Spleen (tissue), 11 donors: ENCODE data around the gene TMEM61. TPM values are rescaled to one million over a fixed set of nuclear protein-coding genes. Genes with fewer than 3 reads are reported as not detected.

Experiments
- DNase-seq: peaks from one replicate; pipeline ENCODE4 v3.0.0-alpha.2; 2020
- H3K27ac ChIP-seq, 8 donors: fragments of 200-600 bp; sonication (generic) in 7 of 8; 1 replicate in 4 of 8; 2 replicates in 4 of 8; pipeline versions ENCODE4 v1.5.0 to v1.8.0; 2016 to 2021; ENCODE audit warnings: inconsistent platforms in 4 of 8, mild to moderate bottlenecking in 4 of 8, moderate library complexity in 1 of 8
- H3K27me3 ChIP-seq, 7 donors: fragments of 200-600 bp; sonication (generic) in 6 of 7; replicated peaks in 1 of 7; 1 replicate in 4 of 7; 2 replicates in 3 of 7; pipeline versions ENCODE4 v1.5.0 to v1.8.0; 2016 to 2021; ENCODE audit warnings: inconsistent platforms in 3 of 7, mild to moderate bottlenecking in 1 of 7
- H3K36me3 ChIP-seq, 6 donors: fragments of 200-600 bp; sonication (generic) in 5 of 6; 1 replicate in 4 of 6; 2 replicates in 2 of 6; pipeline versions ENCODE4 v1.5.0 to v1.8.0; 2016 to 2021; ENCODE audit warnings: inconsistent platforms in 2 of 6
- H3K4me1 ChIP-seq, 6 donors: fragments of 200-600 bp; sonication (generic) in 5 of 6; 1 replicate in 3 of 6; 2 replicates in 3 of 6; pipeline versions ENCODE4 v1.5.0 to v1.8.0; 2016 to 2021; ENCODE audit warnings: inconsistent platforms in 3 of 6
- H3K4me3 ChIP-seq, 8 donors: fragments of 200-600 bp; sonication (generic) in 7 of 8; 1 replicate in 4 of 8; 2 replicates in 4 of 8; pipeline versions ENCODE4 v1.5.0 to v1.8.0; 2016 to 2021; ENCODE audit warnings: inconsistent platforms in 4 of 8, mild to moderate bottlenecking in 4 of 8, moderate library complexity in 2 of 8
- H3K9me3 ChIP-seq, 8 donors: fragments of 200-600 bp; sonication (generic) in 7 of 8; 1 replicate in 4 of 8; 2 replicates in 4 of 8; pipeline versions ENCODE4 v1.5.0 to v1.8.0; 2016 to 2021; ENCODE audit warnings: inconsistent platforms in 4 of 8
- CTCF ChIP-seq, 11 experiments: fragments of 200-600 bp in 7 of 11; fragments of 450-650 bp in 4 of 11; sonication (generic) in 4 of 11; IDR thresholded peaks in 8 of 11; conservative IDR thresholded peaks in 3 of 11; 1 replicate in 7 of 11; 2 replicates in 4 of 11; pipeline versions ENCODE4 v1.4.0 to v1.8.0; 2016 to 2021; ENCODE audit warnings: antibody characterized with exemption in 11 of 11, inconsistent platforms in 4 of 11, mild to moderate bottlenecking in 1 of 11
- POLR2A ChIP-seq, 3 donors: fragments of 450-650 bp; IDR thresholded peaks; one replicate each; pipeline ENCODE4 v1.5.1; 2017; ENCODE audit warnings: antibody characterized with exemption in 3 of 3, mild to moderate bottlenecking in 1 of 3
- POLR2AphosphoS5 ChIP-seq, 3 donors: sonication (generic); formaldehyde crosslinking; IDR thresholded peaks; one replicate each; pipeline ENCODE4 v1.5.1; 2017; ENCODE audit warnings: antibody characterized with exemption in 3 of 3
- WGBS, 5 donors: extraction: QIAGEN DNeasy Blood & Tissue Kit in 3 of 5; methylation state at CpG; one replicate each; pipeline versions ENCODE4 v1.1.5 to v1.1.7; 2013 to 2018; 5-methylcytosine and 5-hydroxymethylcytosine counted together
- intact Hi-C: fragments of 100-400 bp; cut with DNase I; formaldehyde crosslinking; loops from one replicate; pipeline ENCODE4 v1.15.0; 2023; ENCODE audit warnings: low total_unique reads
- polyA plus RNA-seq, 3 donors: library from polyadenylated mRNA; stranded (reverse); fragments of 200-250 nt; gene quantifications; one replicate each; pipeline ENCODE4 v1.2.1, GENCODE V29; 2013
- total RNA-seq, 7 donors: library from RNA; depleted of rRNA in 3 of 7; stranded (reverse); fragments of >200 nt in 3 of 7; fragmentation: NEBNext Ultra II Directional in 4 of 7; extraction: Animal tissue kit (Norgen Biotek cat#: 25700) in 4 of 7; gene quantifications; one replicate each; pipeline versions ENCODE4 v1.1.0 to v1.2.1, GENCODE V29; 2016 to 2021
- donor health status: healthy with polysubstance abuse.
- donor health status: DM: no; HTN: no; CAD: no; lungs with moderate emphysema.
- donor health status: DM: no; HTN: no; CAD: no.
- donor health status: Bipolar disorder and iron deficiency.
- donor health status: healthy.
- donor health status: DM: no; HTN: no; CAD: no.
- donor health status: DM: yes; HTN: yes; CAD: no.

Gene TMEM61
- total and polyA plus RNA-seq, 10 donors: 0.19 to 2.1 (median 0.76) TPM; not detected in 5

GRCh38 chr1:54997711-54997986, 17.2 kb downstream of the TMEM61 start:
- no peak overlapping the region for H3K27ac ChIP-seq
- H3K36me3 ChIP-seq: no peaks in the 10 kb centered on the region
- DNase-seq: no peak
- intact Hi-C loops: loop anchor here (5.0 kb wide), 1 partner anchor 45 kb away; no protein-coding TSS in a partner anchor
- WGBS, 5 donors: 65 to 80% (median 72%) methylated on average over 6 of the region's 6 CpGs
- H3K27me3 ChIP-seq: peaks cover 0 to 68% (median 17%) of the 10 kb centered on the region in 7 donors
- no peak overlapping the region for H3K4me3 ChIP-seq
- TF ChIP-seq POLR2A (IDR thresholded peaks at IDR 0.05) (no peak), CTCF (IDR thresholded peaks at IDR 0.05 in 8 of 11, conservative IDR thresholded peaks at IDR 0.05 in 3 of 11) (no peak), POLR2AphosphoS5 (IDR thresholded peaks at IDR 0.05) (no peak)
- no peaks in the 10 kb centered on the region for H3K9me3 ChIP-seq
- H3K4me1 ChIP-seq: peaks cover 5 to 22% (median 14%) of the 10 kb centered on the region in 6 donors

- TF ChIP-seq CTCF (IDR thresholded peaks at IDR 0.05 in 8 of 11, conservative IDR thresholded peaks at IDR 0.05 in 3 of 11): no peak
- no peak for TF ChIP-seq POLR2AphosphoS5 (IDR thresholded peaks at IDR 0.05)
- TF ChIP-seq POLR2A (IDR thresholded peaks at IDR 0.05): no peak
- Histone ChIP-seq H3K27ac (no peak overlapping the region), H3K9me3 (no peaks in the 10 kb centered on the region), H3K4me3 (no peak overlapping the region), H3K36me3 (no peaks in the 10 kb centered on the region), H3K27me3 (peaks cover 0 to 68% (median 17%) of the 10 kb centered on the region in 7 donors), H3K4me1 (peaks cover 5 to 22% (median 14%) of the 10 kb centered on the region in 6 donors)
- no peak for DNase-seq
- intact Hi-C loops: loop anchor here (5.0 kb wide), 1 partner anchor 46 kb away; no protein-coding TSS in a partner anchor
- WGBS, 5 donors: 80 to 90% (median 83%) methylated on average over 6 of the region's 6 CpGs
Measured at GRCh38 chr1:54998100-54998499, 17.7 kb downstream of the TMEM61 start.

GRCh38 chr1:54998677-54999076, 18.2 kb downstream of the TMEM61 start, which contains the start of gene BSND:
Gene BSND, plus strand, starts transcription at chr1:54998933. Its CDS starts 254 bp downstream, at chr1:54999187.
- DNase-seq: no peak
- peaks cover 5 to 22% (median 14%) of the 10 kb centered on the region in 6 donors for H3K4me1 ChIP-seq
- intact Hi-C loops: loop anchor here (5.0 kb wide), 1 partner anchor 46 kb away; no protein-coding TSS in a partner anchor
- H3K27ac ChIP-seq: no peak within 1 kb of the TSS
- peaks cover 0 to 68% (median 17%) of the 10 kb centered on the region in 7 donors for H3K27me3 ChIP-seq
- no peak within 1 kb of the TSS for H3K4me3 ChIP-seq
- no peaks in the 10 kb centered on the region for H3K9me3 ChIP-seq
- no peaks in the 10 kb centered on the region for H3K36me3 ChIP-seq
- TF ChIP-seq POLR2A (IDR thresholded peaks at IDR 0.05) (no peak), CTCF (IDR thresholded peaks at IDR 0.05 in 8 of 11, conservative IDR thresholded peaks at IDR 0.05 in 3 of 11) (no peak), POLR2AphosphoS5 (IDR thresholded peaks at IDR 0.05) (no peak)
- 61 to 89% (median 77%) methylated on average over 5 to 7 of the region's 7 CpGs for WGBS, 5 donors

GRCh38 chr1:55000110-55001085, 20.0 kb downstream of the TMEM61 start:
- Histone ChIP-seq H3K36me3 (no peaks in the 10 kb centered on the region), H3K4me3 (no peak overlapping the region), H3K9me3 (no peaks in the 10 kb centered on the region), H3K27ac (no peak overlapping the region), H3K27me3 (peaks cover 0 to 61% (median 17%) of the 10 kb centered on the region in 7 donors), H3K4me1 (peaks cover 5 to 21% (median 14%) of the 10 kb centered on the region in 6 donors)
- TF ChIP-seq POLR2AphosphoS5 (IDR thresholded peaks at IDR 0.05): no peak
- TF ChIP-seq CTCF (IDR thresholded peaks at IDR 0.05 in 8 of 11, conservative IDR thresholded peaks at IDR 0.05 in 3 of 11): no peak
- TF ChIP-seq POLR2A (IDR thresholded peaks at IDR 0.05): no peak
- no peak for DNase-seq
- 66 to 80% (median 75%) methylated on average over 8 of the region's 8 CpGs for WGBS, 5 donors
- intact Hi-C loops: no loop called here
